ENCODE data around the gene FSTL3.
"Not testable (repeated sequence)": the region's sequence is repeated elsewhere in the genome, so short reads cannot be mapped to it uniquely, and the experiment has no call there.

The FSTL3 gene

DNA sequence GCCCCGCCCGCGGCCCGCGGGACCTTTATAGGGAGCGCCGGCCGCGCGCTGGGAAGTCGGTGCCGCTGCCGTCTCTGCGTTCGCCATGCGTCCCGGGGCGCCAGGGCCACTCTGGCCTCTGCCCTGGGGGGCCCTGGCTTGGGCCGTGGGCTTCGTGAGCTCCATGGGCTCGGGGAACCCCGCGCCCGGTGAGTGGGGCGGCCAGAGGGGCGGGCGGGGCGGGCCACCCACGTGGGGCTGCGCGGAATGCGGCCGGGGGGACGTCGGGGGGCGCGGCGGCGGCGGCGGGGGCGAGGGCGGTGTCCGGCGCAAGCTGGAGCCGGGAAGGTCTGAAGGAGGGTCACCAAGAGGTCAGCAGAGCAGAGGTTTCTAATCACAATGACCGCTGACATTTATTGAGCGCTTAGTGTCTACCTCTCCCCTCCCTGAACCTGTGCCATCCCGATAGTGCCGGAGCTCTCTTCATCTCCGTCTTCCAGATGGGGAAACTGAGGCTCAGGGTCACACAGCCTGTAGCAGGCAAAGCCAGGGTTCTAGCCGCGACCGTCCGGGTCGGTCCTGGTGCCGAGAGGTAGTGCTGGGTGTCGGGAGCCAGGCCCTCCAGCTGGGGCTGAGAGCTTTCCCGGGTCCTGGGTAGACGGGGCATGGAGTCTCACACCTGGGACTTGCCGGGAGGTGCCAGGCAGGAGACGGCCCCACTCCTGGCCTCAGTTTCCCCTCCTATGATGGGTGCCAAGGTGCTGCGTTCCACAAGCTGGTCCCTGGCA is at the start of gene FSTL3:
FSTL3 (plus strand) TSS at position 54 of the 767 bp plus-strand sequence; CDS start at position 86, 32 bp downstream.
- no peak for DNase-seq (ENCODE audit: low read depth in 2 of 2)

DNA sequence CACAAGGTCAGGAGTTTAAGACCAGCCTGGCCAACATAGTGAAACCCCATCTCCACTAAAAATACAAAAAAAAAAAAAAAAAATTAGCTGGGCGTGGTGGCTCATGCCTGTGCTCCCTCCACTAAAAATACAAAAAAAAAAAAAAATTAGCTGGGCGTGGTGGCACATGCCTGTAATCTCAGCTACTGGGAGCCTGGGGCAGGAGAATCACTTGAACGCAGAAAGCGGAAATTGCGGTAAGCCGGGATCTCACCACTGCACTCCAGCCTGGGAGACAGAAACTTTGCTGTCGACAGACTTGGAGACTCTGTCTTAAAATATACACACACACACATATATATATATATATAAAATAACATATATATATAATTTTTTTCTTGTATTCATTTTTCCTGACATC is 49.6 kb upstream of the FSTL3 start:
- DNase-seq (ENCODE audit: low read depth in 2 of 2) = not testable (repeated sequence)

DNA sequence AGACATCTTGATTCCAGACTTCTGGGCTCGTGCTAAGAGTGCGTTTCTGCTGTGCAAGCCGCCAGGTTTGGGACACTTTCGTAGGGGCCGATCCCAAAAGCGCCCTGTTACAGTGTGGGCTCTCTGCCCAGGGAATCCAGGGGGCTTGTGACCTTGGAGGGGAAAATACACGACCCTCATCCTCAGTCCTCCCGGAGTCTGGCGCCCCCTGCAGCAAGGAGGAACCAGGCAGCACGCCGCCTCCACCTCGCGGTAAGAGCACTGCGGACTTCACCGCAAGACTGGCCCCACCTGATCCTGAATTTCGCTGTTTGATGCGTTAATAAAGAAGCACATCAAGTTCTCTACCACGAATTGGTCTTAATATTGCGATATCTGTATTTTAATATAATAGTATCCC is 48.0 kb upstream of the FSTL3 start:
- DNase-seq (ENCODE audit: low read depth in 2 of 2) = no peak

DNA sequence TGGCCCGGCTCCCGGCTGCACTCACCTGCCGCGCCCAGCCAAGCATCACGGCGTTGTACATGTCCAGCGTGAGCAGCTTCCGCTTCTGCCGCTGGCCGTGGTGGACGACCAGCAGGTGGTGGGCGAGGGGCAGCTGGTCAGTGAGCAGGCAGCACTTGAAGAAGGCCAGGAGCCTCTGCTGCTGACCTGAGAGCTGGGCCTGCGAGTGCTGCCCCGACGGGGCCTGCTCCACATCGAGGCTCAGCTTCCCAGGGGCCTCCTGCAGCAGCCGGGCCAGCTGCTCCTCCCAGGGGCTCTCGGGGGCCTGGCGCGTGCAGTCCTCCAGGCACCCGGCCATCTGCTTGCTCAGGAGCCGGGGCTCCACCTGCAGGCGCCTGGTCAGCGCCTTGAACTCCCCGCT is 46.7 kb upstream of the FSTL3 start:
- not testable (repeated sequence) for DNase-seq (ENCODE audit: low read depth in 2 of 2)

DNA sequence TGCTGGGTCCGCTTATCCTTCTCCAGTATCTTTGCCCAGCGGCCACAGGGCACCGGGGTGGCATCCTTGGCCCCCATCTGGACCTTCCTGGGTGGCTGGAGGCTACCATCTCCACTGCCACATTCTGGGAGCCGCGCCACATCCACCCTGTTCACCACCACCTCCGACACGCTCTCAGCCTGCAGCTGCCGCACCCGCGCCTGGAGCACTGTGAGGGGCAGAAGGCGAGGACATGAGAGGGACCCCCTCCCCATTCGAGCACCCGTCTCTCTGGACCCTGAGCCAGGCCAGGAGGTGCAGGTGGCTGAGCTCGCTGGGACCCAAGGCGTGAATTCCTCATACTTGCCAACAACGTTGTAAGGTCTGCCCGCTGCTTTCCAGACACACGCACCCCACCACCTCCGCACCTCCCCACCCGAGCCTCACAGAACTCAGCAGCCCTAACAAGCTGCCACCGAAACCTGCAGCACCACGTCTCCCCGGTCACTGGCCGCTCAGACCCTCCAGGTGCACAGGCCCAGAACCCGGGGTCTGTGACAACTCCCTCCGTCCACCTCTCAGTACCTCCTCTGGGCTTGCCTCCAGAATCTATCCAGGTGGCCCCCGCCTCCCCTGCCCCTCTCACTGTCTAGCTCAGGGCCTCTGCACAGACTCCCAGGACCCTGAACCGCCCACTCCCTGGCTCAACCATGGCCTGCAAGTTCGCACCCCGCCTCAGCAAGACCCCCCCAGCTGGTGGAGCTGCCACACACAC is 46.1 kb upstream of the FSTL3 start:
- no peak for DNase-seq (ENCODE audit: low read depth in 2 of 2)

DNA sequence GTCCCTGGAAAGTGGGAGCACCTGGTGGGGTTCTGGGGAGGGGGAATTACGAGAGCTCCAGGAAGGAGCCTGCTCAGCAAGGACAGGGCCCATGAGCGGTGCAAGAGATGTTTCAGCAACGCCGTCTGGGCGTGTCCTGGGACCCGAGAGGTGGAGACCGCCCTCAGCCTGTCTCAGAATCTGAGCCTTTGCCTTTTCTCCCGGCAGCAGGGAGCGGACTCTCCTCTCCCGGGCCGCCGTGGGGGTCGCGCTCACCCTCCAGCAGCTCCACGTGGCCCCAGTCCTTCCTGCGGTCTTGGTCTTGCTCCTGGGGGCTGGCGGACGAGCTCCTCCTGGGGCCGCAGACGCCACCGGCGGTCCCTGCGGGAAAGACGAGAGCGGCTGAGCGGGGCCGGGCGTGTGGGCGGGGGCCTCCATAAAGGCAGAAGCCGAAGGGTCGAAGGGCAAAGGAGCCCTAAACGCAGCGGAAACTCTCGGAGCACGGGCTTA is 43.6 kb upstream of the FSTL3 start:
- peak in 1 of 2 donors; percentile 43 for DNase-seq (ENCODE audit: low read depth in 2 of 2)

DNA sequence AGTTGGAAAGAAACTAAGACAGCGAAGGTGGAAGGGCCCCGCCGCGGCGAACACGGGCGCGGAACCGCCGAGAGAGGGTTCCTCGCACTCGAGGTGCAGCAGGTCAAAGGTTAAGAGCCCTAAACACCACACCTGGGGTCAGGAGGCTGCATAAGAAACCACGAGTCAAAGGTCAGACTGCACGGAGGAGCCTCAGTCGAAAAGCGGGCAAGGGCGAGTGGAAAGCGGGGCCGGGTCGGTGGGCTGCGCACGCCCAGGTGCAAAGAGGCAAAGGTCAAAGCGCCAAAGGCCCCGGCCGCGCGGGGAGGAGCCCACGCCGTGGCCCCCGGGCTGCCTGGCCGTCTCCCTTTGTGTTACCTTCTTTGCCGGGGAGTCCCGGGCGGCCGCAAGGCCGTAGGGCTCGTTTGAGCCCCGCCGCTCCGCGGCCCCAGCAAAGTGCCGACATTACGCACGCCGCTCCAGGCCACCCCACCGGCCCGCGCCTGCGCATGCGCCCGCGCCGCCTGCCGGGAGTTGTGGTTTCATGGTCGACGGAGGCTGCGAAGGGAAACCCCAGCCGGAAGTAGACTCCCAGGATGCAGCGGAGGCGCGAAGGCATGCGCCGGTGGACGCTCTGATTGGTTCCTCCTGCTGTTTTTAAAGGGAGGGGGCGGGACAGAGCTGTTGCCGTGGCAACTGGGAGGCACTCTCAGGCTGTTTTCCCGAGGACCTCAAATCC is 43.0 kb upstream of the FSTL3 start, which contains the start of gene POLRMT:
POLRMT (minus strand) TSS at position 470 of the 718 bp plus-strand sequence; CDS start at position 445, 25 bp downstream.
- DNase-seq (ENCODE audit: low read depth in 2 of 2) = peak; percentile 87 to 92

DNA sequence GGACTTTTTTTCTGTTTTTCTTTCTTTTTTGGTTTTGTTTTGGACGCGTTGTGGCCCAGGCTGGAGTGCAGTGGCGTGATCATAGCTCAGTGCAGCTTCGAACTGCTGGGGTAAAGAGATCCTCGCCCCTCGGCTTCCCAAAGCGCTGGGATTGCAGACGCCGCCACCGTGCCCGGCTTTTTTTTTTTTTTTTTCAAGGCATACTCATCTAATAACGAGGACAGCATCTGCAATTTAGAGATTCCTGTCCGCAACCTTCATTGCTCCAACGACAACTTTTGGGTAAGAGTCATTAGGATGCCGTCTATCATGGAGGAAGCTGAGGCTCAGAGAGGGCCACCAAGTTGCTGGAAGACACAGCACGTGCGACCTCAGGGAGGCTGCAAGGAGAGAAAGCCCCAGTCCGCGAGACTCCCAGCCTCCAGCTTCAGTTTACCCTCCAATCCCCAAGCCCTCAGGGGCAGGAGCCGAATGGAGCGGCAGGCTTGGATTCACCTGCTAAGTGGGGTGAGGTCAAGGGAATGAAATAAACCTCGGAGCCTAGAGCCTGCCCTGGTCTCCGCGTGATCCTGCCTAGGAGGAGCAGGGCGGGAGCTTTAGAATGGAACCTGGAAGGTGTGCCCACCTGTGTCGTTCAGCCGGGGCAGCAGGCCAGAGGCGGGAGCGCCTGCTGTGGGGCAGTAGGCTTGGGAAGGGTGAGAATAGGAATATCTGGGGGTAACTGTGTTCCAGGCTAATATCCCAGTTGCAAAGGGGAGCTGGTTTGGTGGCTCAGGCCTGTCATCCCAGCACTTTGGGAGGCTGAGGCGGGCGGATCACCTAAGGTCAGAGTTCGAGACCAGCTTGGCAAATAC is 42.2 kb upstream of the FSTL3 start:
- DNase-seq (ENCODE audit: low read depth in 2 of 2) = no peak

DNA sequence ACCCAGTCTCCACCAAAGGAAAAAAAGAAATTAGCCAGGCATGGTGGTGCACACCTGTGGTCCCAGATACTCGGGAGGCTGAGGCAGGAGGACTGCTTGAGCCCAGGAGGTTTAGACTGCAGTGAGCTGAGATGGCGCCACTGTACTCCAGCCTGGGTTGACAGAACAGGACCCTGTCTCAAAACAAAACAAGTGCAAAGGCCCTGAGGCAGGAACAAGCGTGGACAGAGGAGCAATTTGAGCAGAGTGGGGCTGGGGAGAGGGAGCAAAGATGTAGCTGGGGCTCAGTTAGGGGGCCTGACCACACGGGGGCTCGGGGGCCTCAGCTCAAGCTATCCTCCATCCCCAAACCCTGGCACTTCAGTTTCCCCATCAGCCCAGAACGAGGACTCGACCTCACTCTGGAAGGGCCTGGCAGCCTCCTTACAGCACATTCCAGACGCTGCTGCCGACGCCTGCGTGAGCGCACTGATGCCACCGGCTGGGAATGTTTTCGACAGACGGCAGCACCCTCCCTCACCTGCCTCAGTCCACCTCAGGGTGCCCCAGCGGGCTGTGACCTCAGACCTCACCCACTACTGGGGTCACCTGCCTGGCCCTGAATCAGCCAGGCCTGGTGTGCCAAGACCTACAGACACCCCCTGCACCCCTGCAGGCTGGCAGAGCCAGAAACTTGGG is 41.1 kb upstream of the FSTL3 start:
- DNase-seq (ENCODE audit: low read depth in 2 of 2) = no peak

DNA sequence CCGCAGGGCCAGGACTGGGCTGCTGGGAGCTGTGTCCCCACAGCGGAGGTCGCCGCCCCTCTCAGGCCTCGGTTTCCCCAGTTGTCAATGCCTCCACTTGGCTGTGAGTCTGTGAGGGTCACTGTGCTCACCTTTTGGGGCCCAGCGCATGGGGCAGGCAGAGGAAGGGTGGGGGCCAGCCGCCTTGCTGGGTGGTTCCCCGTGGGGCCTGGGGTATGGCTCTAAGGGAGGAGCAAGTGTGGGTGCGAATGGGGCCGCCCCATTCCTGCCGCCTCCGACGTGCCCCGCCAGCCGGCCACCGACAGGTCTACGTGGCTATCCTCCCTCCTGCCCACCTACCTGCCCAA is 37.3 kb upstream of the FSTL3 start:
- no peak for DNase-seq (ENCODE audit: low read depth in 2 of 2)

DNA sequence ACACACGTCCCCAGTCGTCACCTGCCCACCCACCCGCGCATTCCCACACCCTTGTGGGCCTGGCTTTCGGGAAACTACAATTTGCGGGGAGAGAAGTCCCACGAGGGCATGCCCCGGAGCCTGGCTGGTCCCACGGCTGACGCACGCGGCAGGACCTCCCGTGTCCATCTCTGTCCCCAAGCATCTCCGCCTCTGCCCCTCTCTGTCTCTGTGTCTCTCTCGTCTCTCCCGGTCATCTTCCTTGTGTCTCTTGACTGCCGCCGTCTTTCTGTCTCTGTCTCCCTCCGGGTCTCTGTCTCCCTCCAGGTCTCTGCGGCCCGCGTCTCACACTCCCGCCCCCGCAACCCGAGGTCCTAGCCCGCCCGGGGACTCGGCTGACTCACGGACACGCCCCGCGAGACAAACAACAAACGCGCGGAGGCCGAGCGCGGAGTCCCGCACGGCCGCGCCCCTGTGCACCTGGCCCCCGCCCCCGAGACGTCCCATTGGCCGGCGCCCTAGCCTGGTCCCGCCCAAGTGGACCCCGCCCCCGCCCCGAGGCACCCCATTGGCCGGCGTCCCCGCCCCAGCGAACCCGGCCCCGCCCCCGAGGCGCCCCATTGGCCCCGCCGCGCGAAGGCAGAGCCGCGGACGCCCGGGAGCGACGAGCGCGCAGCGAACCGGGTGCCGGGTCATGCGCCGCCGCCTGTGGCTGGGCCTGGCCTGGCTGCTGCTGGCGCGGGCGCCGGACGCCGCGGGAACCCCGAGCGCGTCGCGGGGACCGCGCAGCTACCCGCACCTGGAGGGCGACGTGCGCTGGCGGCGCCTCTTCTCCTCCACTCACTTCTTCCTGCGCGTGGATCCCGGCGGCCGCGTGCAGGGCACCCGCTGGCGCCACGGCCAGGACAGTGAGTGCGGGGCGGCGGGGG is 36.7 kb upstream of the FSTL3 start, which contains the start of gene FGF22:
FGF22 (plus strand) TSS at position 627 of the 908 bp plus-strand sequence; CDS start at position 674, 47 bp downstream.
- peak; percentile 95 to 97 for DNase-seq (ENCODE audit: low read depth in 2 of 2)

DNA sequence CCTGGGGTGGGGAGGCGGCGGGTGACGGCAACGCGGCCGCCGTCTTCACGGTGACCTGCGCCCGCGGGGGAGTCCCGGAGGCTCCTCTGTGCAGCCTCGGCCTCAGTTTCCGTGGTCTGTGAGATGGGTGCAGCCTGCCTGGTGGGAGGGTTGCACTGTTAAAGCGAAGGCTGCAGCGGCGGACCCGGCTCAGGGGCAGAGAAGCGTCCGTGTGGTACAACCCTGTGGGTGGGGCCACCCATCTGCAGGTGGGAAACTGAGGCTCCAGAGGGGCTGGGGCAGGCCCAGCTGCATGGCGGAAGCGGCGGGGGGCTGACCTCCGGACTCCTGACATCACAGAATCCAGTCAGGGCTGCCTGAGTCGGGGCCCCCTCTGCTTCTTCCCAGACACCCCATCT is 36.0 kb upstream of the FSTL3 start:
- DNase-seq (ENCODE audit: low read depth in 2 of 2) = no peak

DNA sequence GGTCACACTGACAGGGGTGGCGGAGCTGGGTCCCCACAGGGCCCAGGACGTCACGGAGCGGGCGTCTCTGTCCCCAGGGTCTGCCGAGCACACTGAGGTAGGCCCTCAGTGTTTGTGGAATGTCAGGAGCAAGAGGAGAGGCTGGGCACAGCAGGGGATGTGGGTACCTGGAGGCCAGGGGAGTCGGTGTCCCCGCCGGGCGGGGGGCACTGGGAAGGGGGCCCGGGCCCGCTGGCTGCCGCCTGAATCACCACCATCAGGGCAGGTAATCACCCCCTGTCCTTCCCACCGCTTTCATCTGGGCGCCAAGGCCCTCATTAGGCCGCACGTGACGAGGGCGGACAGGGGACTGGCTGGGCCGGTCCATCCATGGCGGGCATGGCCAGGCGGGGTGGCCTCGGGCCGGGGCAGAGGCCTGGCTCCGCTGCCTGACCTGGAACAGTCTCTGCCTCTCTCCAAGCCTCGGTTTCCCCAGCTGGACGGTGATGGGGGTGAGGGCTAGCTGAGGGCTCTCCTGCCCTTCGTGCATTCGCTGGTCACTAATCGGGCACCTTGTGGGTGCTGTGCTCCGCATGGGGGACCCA is 35.5 kb upstream of the FSTL3 start:
- DNase-seq (ENCODE audit: low read depth in 2 of 2) = no peak

DNA sequence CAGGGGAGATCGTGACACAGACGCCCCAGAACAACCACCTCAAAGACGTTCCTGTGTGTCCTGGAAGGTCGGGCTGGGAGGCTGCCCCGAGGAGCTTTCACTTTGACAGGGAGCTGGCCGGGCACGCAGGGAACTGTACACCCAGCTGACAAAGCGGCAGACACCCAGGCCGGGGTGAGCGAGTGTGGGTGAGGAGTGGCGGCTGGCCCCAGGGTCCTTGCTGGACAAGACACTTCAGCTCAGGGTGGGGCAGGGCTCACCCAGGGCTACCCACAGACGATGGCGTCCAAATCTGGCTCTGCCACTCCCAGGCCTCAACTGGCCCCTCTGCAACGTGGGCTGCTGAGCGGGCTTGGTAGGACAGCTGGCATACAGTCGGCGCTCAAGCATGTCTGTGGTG is 34.5 kb upstream of the FSTL3 start:
- no peak for DNase-seq (ENCODE audit: low read depth in 2 of 2)

DNA sequence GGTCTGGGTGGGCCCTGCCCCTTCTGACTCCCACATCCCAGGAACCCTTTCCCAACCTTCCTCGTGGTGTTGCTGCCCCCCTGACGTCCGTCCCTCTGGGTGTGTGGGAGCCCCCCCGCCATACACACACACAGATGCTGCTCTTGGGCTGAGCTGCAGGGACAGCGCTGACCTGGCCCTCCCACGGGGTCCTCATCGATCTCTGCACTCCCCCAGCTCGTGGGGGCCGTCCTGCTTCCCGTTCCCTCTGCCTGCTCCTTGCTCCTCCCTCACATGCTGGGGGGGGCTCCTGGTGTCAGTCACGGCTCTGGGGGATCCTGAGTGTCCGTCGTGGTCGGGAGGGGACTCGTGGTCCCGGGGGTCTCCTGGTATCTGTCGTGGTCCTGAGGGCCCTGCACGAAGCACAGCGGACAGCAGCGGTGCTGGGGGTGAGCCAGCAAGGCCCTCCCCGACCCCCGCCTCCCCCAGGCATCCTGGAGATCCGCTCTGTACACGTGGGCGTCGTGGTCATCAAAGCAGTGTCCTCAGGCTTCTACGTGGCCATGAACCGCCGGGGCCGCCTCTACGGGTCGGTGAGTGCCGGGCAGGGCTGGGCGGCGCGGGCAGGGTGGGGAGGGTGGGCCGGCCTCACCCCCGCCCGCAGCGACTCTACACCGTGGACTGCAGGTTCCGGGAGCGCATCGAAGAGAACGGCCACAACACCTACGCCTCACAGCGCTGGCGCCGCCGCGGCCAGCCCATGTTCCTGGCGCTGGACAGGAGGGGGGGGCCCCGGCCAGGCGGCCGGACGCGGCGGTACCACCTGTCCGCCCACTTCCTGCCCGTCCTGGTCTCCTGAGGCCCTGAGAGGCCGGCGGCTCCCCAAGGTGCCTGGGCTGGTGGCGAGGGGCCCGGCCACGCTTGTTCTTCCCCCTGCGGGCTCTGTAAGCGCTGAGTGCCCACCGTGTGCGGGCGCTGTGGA is 33.1 kb upstream of the FSTL3 start:
- no peak for DNase-seq (ENCODE audit: low read depth in 2 of 2)

DNA sequence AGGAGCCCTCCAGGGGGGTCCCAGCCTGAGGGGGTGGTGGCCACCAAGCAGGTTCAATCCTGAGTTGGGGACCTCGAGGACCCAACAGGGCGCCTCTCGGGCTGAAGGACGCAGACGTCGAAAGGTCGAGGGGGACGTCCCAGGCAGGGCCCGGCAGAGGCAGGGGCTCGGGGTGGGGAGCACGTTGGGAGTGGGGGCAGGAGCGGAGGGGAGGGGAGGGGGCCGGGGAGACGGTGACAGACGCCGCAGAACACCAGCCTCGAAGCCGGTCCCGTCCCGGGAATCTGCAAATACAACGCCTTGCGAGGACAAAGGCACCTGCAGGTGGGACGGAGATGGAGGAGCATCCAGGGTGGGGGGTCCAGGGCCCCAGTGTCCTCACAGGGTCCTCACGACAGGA is 32.5 kb upstream of the FSTL3 start:
- no peak for DNase-seq (ENCODE audit: low read depth in 2 of 2)

DNA sequence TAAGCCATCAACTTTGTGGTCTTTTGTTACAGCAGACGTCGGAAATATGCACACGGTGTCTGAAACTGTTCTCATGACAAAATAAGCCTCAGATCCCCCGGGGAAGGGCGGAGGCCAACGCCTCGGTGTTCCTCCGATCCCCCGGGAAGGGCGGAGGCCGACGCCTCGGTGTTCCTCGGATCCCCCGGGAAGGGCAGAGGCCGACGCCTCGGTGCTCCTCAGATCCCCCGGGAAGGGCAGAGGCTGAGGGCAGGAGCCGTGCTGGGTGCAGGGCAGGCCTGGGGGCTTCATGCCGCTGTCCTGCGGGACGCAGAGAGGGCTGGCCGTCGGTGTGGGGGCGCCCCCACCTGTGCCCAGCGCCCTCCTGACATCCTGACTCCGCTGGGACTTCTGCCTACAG is 31.8 kb upstream of the FSTL3 start:
- DNase-seq (ENCODE audit: low read depth in 2 of 2) = no peak

DNA sequence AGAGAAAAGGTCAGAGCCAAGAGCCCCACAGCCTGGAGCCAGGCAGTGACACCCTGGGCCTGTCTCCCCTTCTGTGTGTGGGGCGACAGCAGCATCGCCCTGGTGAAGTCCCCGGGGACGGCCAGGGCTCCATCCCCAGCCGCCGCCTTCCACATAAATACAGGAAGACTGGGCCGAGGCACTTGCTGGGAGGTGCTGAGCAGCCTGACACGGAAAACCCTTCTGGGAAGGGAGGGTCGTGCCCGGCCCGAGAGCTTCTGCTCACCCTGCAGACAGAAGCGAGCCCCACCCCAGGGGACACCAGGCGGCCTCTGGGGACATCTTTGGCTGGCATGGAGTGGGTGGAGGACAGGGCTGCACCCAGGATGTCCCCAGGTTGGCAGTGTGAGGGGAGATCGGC is 31.4 kb upstream of the FSTL3 start:
- DNase-seq (ENCODE audit: low read depth in 2 of 2) = no peak
